Heart right ventricle (tissue), 16 donors: ENCODE results near the gene GPR180. TPM values are rescaled to one million over a fixed set of nuclear protein-coding genes. Genes with fewer than 3 reads are reported as not detected.

ENCODE experiments used
- ATAC-seq, 8 donors: fragments of 200-7000 bp; cut with Tn5 transposase; one replicate each; pipeline ENCODE4 v1.9.1; 2020; ENCODE audit warnings: mild to moderate bottlenecking in 8 of 8, moderate library complexity in 8 of 8, moderate number of reproducible peaks in 1 of 8
- DNase-seq, 2 donors: peaks; one replicate each; pipeline ENCODE4 v3.0.0-alpha.2; 2020
- H3K27ac ChIP-seq, 10 donors: fragments of 200-600 bp; sonication (generic) in 2 of 10; one replicate each; pipeline versions ENCODE4 v1.5.0 to v1.8.0; 2020 to 2022; ENCODE audit warnings: mild to moderate bottlenecking in 3 of 10
- H3K27me3 ChIP-seq, 7 donors: fragments of 200-600 bp; one replicate each; pipeline ENCODE4 v1.8.0; 2021 to 2022; ENCODE audit warnings: mild to moderate bottlenecking in 2 of 7
- H3K36me3 ChIP-seq, 9 donors: fragments of 200-600 bp; sonication (generic) in 1 of 9; one replicate each; pipeline versions ENCODE4 v1.5.0 to v1.8.0; 2020 to 2022; ENCODE audit warnings: mild to moderate bottlenecking in 2 of 9
- H3K4me1 ChIP-seq, 9 donors: fragments of 200-600 bp; sonication (generic) in 1 of 9; one replicate each; pipeline versions ENCODE4 v1.5.0 to v1.8.0; 2020 to 2022; ENCODE audit warnings: mild to moderate bottlenecking in 4 of 9
- H3K4me3 ChIP-seq, 10 donors: fragments of 200-600 bp; sonication (generic) in 2 of 10; one replicate each; pipeline versions ENCODE4 v1.5.0 to v1.8.0; 2020 to 2022; ENCODE audit warnings: mild to moderate bottlenecking in 7 of 10, moderate library complexity in 2 of 10
- H3K9me3 ChIP-seq, 11 donors: fragments of 200-600 bp in 10 of 11; sonication (generic) in 2 of 11; one replicate each; pipeline versions ENCODE4 v1.5.0 to v1.8.0; 2013 to 2022; ENCODE audit warnings: mild to moderate bottlenecking in 2 of 11, control low read depth in 1 of 11, moderate library complexity in 1 of 11
- WGBS, 2 donors: extraction: QIAGEN DNeasy Blood & Tissue Kit; methylation state at CpG; one replicate each; pipeline ENCODE4 v1.1.7; 2013; ENCODE audit warnings: inconsistent platforms in 1 of 2; 5-methylcytosine and 5-hydroxymethylcytosine counted together
- intact Hi-C, 10 donors: fragments of 100-400 bp; cut with DNase I; formaldehyde crosslinking; loops; one replicate each; pipeline versions ENCODE4 v1.11.1 to v1.14.2; 2022
- polyA plus RNA-seq, 2 donors: library from polyadenylated mRNA; stranded (reverse); fragments of 200-250 nt; gene quantifications; one replicate each; pipeline ENCODE4 v1.2.3, GENCODE V29; 2013
- total RNA-seq, 10 donors: library from RNA; stranded (reverse); fragmentation: NEBNext Ultra II Directional in 3 of 10; extraction: Animal tissue kit (Norgen Biotek cat#: 25700) in 3 of 10; gene quantifications; one replicate each; pipeline versions ENCODE4 v1.2.1 to v1.2.4, GENCODE V29; 2021 to 2023
- TF ChIP-seq, protein P1 (sequence below), 9 donors: fragments of 200-600 bp; sonication (generic) in 2 of 9; IDR thresholded peaks; one replicate each; pipeline versions ENCODE4 v1.5.0 to v1.8.0; 2021 to 2022; ENCODE audit warnings: antibody characterized with exemption in 9 of 9, mild to moderate bottlenecking in 5 of 9, moderate library complexity in 1 of 9
- donor health status: Arrhythmogenic right ventricular cardiomyopathy.
- donor health status: ischemic (EF 13 %, LVEDD 7.1; RV severe dilation, severe dysfunction).
- donor health status: healthy with polysubstance abuse.
- donor health status: DM: no; HTN: yes; CAD: no.
- donor health status: DM: no; HTN: no; CAD: no.
- donor health status: ischemic (EF 25% LVEDD 6.9; RV normal size, moderate dysfunction).
- donor health status: ischemic (EF 25% LVEDD 5.7; RV mildly dilated, moderate dysfunction).
- donor health status: healthy.
- donor health status: DM: yes; HTN: yes; CAD: no.
- donor health status: Ischemic cardiomyopathy.
- donor health status: ischemic (EF 35%, LVEDD 5.7; RV mildly dilated, moderate dysfunction).
- donor health status: nonischemic (EF 11% LVEDD 7.7; RV severe dilation, severe dysfunction).
- donor health status: DM: yes; HTN: yes; CAD: no.
- donor health status: PGD.
- donor health status: ischemic (EF 29% LVEDD 5.4; RV normal size, mild dysfunction).
- donor health status: nonischemic (EF 23%, LVEDD 6.1; RV moderate dilation, normal function).

GPR180 gene
- total and polyA plus RNA-seq, 12 donors: 1.5 to 5.2 (median 2.9) TPM

DNA sequence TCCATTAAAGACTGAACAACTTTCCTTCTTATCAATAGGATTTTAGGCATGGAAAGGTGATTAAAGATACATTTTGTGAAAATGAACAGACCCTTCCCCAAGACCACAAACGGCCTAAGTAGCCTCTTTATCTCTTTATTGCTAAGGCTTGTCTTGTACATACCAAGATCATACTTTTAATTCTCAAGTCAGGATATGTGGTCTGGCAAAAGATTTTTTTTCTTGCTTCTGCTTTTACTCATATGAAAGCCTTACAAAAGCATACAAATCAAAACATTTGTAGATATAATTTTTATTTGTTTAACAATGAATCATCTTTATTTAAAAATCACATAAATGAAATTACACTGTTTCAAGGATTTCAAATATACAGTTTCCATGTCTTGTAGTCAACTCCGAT lies 41.5 kb upstream of the GPR180 start:
- H3K36me3 ChIP-seq: peaks cover 0 to 4% (median 0%) of the 10 kb centered on the region in 9 donors
- H3K27ac ChIP-seq: no peak overlapping the region
- TF ChIP-seq, protein P1, sequence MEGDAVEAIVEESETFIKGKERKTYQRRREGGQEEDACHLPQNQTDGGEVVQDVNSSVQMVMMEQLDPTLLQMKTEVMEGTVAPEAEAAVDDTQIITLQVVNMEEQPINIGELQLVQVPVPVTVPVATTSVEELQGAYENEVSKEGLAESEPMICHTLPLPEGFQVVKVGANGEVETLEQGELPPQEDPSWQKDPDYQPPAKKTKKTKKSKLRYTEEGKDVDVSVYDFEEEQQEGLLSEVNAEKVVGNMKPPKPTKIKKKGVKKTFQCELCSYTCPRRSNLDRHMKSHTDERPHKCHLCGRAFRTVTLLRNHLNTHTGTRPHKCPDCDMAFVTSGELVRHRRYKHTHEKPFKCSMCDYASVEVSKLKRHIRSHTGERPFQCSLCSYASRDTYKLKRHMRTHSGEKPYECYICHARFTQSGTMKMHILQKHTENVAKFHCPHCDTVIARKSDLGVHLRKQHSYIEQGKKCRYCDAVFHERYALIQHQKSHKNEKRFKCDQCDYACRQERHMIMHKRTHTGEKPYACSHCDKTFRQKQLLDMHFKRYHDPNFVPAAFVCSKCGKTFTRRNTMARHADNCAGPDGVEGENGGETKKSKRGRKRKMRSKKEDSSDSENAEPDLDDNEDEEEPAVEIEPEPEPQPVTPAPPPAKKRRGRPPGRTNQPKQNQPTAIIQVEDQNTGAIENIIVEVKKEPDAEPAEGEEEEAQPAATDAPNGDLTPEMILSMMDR (IDR thresholded peaks at IDR 0.05): no peak
- whole genome bisulfite sequencing, 2 donors: 68% methylated on average over 2 of the region's 2 CpGs
- DNase-seq (no peak), ATAC-seq (no peak)
- H3K4me1 ChIP-seq: no peaks in the 10 kb centered on the region
- no peak overlapping the region for H3K4me3 ChIP-seq
- H3K27me3 ChIP-seq: no peaks in the 10 kb centered on the region
- intact Hi-C loops: no loop called here
- H3K9me3 ChIP-seq: no peaks in the 10 kb centered on the region

DNA sequence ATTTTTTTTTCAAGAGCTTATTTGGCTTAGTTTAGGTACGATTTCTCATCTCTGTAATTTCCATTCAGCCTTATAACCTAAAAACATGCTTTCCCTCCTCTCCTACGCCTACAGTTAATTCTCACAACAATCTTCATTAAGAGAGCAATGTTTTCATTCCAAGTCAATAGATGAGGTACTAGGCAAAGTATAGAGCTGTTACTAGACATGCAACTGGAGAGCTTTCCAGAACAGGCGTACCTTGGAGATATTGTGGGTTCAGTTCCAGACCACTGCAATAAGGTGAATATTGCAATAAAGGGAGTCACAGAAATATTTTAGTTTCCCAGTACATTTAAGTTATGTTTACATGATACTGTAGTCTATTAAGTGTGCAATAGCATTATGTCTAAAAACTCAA lies 40.5 kb upstream of the GPR180 start:
- Histone ChIP-seq H3K9me3 (no peaks in the 10 kb centered on the region), H3K27me3 (no peaks in the 10 kb centered on the region), H3K4me1 (no peaks in the 10 kb centered on the region), H3K36me3 (peaks cover 0 to 4% (median 0%) of the 10 kb centered on the region in 9 donors), H3K4me3 (no peak overlapping the region), H3K27ac (no peak overlapping the region)
- TF ChIP-seq, protein P1 (IDR thresholded peaks at IDR 0.05): no peak
- DNase-seq: no peak
- intact Hi-C loops: no loop called here
- no peak for ATAC-seq
- 93 to 96% methylated on average over 3 of the region's 3 CpGs for WGBS, 2 donors

DNA sequence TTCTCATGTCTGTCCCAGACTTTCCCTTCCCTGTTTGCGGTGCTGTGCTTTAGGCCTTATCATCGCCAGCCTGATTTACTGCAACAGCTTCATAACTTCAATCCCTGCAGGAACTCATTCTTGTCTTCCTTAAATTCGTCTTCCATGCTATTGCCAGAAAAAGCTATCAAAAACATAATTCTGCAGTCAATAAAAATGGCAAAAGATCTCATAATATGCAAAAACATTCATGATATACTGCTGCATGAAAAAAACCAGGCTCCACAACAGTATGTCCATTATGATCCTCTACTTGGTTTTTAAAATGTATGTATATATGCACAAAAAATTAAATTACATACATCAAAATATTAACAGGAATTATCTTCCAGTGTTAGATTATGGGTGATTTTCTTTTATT lies 34.1 kb upstream of the GPR180 start:
- H3K9me3 ChIP-seq: no peaks in the 10 kb centered on the region
- H3K36me3 ChIP-seq: peaks cover 0 to 48% (median 18%) of the 10 kb centered on the region in 9 donors
- TF ChIP-seq, protein P1 (IDR thresholded peaks at IDR 0.05): no peak
- H3K27ac ChIP-seq: no peak overlapping the region
- intact Hi-C loops: no loop called here
- no peaks in the 10 kb centered on the region for H3K4me1 ChIP-seq
- ATAC-seq (no peak), DNase-seq (no peak)
- H3K4me3 ChIP-seq: no peak overlapping the region
- no peaks in the 10 kb centered on the region for H3K27me3 ChIP-seq
- WGBS, 2 donors: 92 to 94% methylated on average over 3 of the region's 3 CpGs

DNA sequence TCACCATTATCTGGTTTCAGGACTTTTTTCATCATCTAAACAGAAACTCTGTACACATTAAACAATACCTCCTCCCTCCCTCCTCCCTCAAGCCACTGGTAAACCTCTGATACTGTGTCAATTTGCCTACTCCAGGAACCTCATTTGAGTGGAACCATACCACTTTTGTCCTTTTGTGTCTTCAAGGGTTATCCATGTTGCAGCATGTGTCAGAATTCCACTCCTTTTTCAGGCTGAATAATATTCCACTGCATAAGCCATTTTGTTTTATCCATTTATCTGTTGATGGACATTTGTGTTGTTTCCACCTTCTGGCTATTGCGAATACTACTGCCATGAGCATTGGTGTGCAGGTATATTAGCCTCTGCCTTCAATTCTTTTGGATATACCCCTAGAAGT lies 33.2 kb upstream of the GPR180 start:
- intact Hi-C loops: no loop called here
- Histone ChIP-seq H3K27me3 (no peaks in the 10 kb centered on the region), H3K36me3 (peaks cover 0 to 54% (median 26%) of the 10 kb centered on the region in 9 donors), H3K27ac (no peak overlapping the region), H3K4me3 (no peak overlapping the region), H3K4me1 (no peaks in the 10 kb centered on the region), H3K9me3 (no peaks in the 10 kb centered on the region)
- no peak for ATAC-seq
- no peak for DNase-seq
- 100% methylated on average over 1 of the region's 1 CpG for WGBS, 2 donors
- TF ChIP-seq, protein P1 (IDR thresholded peaks at IDR 0.05): no peak
